LoVo (cell line): ENCODE results near the gene GSTM5.
A peak's percentile ranks its signal among the peaks of the same experiment; 100 is the strongest.
"Not testable (repeated sequence)": the region's sequence is repeated elsewhere in the genome, so short reads cannot be mapped to it uniquely, and the experiment has no call there.

Source experiments
- DNase-seq: peaks from one replicate; pipeline ENCODE4 v3.0.0-alpha.2; 2016; ENCODE audit warnings: low spot score

The GSTM5 gene

DNA sequence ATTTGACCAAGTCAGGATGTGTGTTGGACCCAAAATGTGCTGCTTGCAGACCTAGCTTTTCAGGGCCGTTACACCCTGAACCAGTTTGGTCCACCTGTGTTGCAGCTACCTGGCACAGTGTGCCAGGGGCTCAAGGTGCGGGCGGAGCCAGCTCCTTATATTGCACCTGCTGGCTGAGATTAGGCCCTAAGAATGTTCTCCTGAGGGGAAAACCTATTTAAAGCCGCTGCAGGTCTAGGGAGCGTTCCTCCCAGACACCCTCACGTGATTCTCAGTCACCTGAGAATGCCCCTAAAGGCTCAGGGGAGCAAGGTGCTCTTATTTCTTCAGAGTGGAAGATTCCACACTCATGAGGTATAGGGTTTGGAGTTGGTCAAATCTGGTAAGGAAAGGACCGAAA is 16.8 kb downstream of the GSTM5 start:
- DNase-seq: no peak

DNA sequence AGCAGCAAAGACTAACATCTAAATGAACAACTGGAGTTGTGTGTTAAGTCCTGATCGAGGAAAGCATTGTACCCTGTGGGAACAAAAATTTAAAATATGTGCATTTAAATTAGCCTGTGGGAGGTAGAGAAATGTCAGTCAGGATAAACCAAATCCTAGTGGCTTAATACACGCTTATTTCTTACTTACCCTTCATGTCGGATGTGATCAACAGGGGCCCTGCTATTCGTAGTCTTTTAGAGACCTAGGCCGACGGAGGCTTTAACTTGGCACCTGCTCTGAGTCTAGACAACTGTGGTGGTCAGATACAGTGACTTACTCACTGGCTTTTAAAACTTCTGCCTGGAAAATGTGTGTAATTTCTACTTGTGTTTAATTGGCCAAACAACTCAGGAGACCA is 18.6 kb downstream of the GSTM5 start:
- DNase-seq: no peak

DNA sequence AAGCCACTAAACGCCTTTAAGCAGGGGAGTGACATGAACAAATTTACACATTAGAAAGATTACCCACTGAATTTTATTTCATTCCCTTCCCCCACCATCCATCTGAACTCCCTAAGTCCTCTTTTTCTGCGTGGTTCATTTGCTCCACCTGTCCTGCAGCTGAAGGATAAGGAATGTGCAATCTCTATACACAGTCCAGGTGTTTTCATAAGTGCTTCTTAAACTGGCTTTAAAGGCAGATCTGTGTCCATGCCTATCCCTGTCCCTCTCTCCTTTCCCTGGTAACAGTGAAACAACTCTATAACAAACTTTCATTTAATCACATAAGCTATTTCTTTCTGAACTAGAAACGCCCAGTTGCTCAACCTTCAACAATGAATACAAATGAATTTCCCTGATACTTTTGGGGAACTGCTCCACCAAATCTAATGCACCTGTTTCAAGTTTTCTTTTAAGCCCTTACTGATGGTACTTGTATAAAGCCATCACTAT is 20.4 kb downstream of the GSTM5 start:
- no peak for DNase-seq

DNA sequence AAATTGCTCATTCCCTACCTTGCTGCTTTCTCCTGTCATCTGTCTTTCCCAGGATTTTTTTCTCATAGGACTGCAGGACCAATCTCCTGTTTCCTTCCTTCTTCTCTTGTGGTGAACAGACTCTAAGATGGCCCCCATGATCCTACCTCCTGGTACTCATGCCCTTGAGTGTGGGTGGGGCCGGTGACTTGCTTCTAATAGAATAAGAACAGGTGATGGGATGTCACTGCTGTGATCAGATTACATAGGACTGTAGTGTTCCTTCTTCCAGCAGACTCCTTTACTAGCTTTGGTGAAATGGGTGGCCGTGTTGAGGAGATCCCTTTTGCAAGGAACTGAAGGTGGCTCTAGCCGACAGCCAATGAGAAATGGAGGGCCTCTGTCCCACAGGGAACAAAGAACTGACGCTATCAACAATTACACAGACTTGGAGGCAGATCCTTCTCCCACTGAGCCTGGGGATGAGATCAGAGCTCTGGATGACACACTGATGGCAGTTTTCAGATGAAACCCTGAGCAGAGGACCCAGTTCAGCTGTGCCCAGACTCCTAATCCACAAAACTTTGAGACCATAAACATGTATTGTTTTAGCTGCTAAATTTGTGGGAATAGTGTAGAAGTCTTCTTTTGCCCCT is 21.3 kb downstream of the GSTM5 start:
- no peak for DNase-seq

DNA sequence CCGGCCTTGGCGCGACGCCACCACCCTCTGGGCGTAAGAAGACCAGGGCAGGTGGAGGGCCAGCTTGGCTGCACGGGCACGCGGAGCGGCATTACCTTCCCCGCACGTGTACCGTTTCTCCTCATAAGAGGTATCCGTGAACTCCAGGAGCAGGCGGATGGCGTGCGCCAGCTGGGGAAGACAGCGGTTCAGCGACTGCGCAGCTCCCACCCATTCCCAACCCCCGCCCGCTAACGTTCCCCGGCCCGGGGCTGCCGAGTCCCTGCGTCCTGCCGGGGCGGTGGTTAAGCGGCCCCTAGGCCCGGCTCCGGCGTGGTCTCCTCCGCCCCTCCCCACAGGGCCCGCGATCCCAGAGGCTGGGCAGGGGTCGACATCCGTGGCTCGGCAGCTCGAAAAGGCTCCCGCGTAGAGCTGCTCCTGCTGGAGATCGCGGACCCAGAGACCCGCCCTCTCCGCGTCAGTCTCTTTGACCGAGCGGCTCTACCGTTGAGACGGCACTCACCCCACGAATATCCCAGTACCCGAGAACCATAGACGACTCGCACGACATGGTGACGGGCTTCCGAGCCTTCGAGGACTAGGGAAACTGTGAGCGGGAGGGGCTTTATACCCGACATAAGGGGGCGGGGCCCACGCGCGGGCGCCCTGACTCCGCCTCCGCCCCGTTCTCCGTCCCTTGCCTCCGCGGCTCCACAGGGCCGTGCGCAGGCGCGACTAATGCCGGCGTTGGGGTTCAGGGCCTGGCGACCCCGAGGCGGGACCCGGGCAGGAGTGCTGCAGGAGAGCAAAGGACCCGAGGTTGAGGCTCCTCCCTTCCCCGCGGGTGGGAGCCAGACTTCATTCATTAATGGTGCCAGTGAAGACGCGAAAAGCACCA is 27.9 kb downstream of the GSTM5 start:
- peak; percentile 56 for DNase-seq

DNA sequence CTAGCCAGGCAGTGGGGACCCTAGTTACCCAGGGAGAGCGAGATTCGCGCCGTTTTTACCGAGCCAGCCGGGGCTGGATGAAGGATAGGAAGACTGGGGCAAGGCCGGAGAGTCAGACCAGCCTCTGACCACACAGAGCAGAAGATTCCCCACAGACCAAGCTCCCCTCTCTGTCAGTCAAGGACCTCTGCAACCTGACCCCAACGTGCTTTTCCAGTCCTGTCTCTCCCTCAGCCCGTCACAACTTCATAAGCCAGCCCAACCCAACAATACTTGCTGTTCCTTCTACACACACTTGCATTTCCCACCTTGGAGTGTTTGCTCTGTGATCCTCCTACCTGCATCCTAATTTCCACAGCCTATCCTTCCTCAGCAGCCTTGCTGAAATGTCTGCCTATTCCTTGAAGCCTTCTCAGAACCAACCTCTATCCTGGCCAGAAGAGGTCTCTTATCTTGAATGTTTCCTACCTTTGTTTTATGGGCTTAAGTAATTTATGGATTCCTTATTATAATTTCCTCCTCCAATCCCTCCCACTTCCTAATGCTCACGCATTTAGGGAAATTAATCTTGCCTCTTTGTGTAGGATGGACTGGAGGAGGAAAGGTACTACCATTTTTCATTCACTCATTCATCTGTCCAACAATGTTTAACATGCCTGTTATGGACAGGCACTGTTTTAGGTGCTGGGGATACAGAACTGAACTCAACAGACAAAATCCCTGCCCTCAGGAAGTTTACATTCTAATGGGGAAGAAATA is 28.7 kb downstream of the GSTM5 start, which contains the start of gene GSTM3:
Gene GSTM3, minus strand, starts transcription at position 424 of the 759 bp plus-strand sequence. CDS start 751 bp downstream, outside the sequence.
- DNase-seq: no peak

DNA sequence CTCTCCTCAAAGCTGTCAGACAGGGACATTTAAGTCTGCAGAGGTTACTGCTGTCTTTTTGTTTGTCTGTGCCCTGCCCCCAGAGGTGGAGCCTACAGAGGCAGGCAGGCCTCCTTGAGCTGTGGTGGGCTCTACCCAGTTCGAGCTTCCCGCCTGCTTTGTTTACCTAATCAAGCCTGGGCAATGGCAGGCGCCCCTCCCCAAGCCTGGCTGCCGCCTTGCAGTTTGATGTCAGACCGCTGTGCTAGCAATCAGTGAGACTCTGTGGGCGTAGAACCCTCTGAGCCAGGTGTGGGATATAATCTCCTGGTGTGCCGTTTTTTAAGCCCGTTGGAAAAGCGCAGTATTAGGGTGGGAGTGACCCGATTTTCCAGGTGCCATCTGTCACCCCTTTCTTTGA is 36.3 kb downstream of the GSTM5 start:
- DNase-seq: not testable (repeated sequence)

DNA sequence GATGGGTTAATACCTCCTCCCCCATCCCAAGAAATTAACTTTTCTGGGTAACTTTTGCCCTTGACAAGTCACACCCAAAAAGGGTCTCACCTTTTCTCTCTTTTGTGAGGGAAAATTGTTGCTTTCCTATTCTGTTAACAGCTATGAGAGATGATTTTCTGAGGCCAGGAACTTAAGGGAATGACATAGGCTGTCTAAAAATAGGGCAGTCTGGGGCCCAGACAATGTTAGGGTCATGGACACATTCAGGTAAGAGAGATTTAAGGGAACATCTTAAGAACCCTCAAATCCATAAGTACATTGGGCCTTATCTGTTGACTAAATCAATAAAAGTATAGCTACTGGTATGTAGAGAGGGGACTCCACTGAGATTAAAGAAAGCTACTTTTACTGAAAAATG is 37.2 kb downstream of the GSTM5 start:
- DNase-seq: no peak

DNA sequence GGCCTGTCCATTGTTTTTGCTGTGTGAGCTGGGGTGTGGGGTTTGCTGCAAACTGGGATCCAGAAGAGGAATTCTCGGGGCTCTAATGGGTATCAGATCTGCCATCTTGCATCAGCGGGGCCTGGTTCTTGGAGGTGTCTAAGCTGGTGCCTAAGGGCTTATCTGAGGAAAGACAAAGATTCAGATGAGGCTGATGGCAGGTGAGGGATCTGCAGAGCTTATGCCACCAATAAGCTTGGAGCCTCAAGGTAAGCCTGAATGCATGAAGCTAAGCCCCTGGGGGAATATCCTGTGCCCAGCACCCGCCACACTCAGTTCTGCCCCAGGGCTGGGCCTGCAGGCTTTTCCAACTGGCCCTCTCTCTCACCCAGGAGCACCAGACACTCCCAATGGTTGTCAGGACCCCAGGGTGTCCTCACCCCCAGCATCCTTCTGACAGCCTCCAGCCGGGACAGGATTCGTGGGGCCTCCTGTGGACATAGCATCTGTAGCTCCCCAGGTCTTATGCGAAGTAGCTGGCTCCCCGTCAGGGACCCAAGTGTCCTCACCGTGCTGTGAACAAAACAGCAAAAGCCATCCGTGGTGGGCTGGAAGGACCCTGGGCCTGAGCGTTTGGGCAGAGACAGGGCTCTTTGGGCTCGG is 38.3 kb downstream of the GSTM5 start:
- DNase-seq: no peak

DNA sequence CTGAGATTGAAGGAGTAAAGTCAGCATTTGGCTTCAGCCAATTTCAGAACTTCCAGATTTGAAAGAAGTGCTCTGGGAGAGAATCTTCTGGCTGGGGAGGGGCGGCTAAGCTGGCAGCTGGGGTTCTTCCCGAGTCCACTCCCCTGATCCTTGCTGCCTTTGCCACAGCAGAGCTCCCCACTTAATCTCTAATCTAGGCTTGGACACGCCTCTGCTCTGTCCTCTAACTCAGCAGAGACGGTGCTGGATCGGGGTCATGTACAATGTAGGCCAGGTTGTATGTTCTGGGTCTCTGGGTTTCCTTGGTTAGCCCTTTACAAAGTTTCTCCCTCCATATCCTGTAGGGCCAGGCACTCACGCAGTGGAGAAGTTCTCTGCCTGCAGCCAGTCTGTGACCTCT is 38.9 kb downstream of the GSTM5 start:
- no peak for DNase-seq

DNA sequence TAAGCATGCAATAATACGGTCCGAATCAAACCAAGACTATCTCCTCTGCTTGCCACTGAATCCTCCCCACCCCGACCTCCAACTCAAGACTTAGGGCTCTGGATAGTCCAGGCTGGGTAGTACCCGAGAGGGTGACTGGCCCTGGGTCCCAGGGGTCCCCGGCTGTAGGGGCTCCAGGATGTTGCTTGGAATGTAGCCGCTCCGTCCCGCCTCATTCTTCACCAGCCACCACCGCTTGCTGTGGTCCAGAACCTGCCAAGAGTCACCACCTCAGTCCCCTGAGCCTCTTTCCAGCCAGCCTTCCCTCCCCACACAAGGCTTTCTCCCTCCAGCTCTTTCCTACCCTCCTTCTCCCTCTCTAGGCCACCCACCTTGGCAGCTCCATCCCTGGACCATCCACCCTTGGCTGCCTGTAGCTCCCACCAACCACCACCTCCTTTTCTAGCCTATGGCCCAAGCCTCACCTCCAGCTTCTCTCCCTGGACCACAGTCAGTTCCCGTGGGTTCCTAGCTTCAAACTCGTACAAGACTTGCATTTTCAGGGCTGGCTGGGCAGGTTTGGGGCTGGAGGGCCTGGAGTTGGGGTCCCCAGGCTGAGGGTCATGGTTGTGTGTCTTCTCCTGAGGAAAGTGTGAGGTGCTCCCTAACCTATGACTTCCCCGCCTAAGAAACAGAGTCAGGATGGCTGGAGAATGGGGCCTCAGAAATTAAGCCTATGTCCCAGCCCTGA is 39.6 kb downstream of the GSTM5 start:
- DNase-seq: no peak

DNA sequence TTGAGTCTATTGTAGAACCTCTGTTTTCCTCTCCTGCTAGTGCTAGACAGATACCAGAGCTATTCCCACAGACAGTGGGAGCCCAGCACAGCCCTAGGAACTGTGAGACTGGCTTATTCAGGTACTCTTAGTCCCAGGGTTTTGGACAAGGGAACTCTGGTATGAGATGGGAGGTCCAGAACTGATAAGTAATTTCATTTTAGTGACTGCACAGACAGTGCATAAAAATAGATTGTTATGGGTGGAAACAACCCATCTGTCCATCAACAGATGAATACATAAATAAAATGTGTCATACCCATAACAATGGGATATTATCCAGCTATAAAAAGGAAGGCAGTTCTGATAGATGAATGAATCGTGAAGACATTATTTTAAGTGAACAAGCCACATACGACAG is 42.7 kb downstream of the GSTM5 start:
- DNase-seq: no peak

DNA sequence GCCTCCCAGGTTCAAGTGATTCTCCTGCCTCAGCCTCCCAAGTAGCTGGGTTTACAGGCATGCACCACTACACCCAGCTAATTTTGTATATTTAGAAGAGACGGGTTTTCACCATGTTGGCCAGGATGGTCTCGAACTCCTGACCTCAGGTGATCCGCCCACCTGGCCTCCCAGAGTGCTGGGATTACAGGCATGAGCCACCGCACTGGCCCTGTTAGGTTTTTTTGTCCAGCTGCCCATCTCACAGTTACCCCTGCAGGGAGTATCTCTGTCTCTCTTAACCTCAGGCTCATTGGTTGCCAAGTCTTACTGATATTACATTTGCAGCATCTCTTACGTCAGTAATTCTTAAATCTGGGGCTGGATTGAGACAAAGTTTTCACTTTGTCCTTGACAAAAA is 44.3 kb downstream of the GSTM5 start:
- not testable (repeated sequence) for DNase-seq

DNA sequence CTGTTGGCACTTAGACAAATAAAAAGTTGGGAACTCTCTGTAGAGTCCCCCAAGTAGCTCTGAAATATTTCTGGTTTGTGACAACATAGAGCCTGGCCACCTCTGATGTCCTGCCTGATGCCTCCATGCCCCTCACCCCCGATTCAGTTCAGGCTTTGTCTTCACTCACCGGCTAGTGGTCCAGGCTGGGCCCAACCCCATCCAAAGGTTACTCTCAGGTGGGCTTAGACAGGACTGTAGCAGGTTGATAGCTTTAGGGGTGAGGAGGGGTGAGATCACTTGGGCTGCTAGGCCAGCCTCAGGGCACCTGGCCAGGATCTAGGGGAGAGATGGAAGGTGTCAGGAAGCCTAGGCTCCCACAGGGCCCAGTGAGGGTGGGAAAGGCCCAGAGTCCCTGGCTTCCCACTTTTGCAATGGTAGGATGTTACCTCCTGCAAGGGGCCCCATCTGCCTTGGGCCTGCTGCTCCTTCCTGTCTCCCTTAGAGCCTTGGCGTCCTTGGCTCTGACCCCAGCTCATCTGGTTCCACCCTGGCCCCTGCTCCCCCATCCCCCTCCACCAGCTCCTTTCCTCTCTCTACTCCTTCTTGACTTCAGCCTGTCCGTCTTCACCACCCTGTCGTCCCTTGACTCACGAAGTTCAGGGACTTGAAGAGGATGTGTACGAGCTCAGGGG is 44.9 kb downstream of the GSTM5 start:
- DNase-seq: no peak

DNA sequence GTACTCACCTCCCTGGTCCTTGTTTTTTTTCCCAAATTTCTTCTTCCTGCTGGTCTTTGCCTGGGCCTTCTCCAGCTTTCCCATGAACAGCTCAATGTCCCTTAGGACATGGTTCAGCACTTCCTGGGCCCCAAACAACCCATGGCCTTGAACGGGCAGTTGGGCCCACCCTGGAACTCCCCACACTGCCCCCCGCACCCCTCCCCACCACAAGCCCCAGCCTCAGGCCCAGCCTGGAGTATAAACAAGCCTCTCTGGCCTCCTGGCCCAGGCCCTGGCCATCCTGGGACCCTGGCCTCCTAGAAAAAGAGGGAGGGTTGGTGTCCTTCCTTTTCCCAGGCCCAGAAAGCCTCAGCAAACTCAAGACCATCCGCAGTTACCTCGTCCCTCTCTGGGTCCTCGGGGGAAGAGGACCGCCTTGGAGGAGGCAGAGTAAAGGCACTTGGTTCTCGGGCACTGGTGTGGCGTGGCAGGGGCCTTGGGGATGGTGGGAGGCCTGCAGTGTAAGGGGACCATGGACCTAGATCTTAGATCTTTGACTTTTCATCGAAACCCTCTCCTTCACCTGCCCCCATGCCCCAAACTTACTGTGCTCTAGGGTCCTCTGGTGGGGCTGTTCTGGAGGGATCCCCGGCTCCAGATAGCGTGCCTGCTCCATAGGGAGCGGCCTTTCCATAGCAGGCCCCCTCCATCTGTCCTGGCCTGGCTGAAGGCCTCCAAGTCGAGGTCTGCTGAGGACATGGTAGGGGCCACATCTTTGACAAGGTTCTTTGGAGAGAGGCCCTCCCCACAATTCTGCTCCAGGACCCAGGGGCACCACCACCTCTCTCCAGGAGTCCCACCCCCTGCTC is 46.1 kb downstream of the GSTM5 start:
- DNase-seq: no peak

DNA sequence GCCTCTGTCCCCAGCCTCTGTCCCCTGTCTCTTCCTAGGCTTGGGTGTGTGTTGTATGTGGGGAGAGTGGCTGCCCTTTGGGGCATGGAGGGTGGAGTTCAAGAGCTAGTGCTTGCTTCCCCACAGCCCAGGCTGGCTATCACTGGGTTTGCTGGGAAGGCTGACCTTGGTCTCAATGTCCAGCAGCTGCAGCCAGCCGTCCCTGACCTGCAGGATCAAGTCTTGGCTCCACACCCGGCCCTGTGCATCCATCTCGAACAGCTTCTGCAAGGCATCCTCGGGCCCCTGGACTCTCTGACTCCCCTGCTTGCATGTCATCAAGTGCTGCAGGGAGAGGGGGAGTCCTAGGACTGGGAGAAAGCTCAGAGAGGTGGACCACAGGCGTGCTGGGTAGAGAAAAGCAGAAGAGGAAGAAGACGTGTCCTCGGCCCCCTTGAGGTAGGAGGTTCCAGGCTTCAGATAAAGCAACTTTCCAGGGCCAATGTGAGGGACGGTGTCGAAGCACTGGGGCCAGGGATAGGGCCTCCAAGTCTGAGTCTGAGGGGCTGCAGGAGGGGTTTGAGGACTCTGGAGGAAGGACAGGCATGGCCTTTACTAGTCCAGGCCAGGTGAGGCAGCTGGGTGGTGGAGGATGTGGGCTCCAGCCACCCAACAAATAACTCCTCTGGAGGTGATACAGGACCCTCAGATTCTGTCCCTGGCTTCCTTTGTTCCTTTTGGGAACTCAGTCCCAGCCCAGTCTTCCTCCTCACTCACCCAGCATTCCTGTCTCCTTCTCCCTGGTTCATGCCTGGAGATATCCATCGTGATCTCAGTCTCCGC is 47.7 kb downstream of the GSTM5 start:
- DNase-seq: no peak

DNA sequence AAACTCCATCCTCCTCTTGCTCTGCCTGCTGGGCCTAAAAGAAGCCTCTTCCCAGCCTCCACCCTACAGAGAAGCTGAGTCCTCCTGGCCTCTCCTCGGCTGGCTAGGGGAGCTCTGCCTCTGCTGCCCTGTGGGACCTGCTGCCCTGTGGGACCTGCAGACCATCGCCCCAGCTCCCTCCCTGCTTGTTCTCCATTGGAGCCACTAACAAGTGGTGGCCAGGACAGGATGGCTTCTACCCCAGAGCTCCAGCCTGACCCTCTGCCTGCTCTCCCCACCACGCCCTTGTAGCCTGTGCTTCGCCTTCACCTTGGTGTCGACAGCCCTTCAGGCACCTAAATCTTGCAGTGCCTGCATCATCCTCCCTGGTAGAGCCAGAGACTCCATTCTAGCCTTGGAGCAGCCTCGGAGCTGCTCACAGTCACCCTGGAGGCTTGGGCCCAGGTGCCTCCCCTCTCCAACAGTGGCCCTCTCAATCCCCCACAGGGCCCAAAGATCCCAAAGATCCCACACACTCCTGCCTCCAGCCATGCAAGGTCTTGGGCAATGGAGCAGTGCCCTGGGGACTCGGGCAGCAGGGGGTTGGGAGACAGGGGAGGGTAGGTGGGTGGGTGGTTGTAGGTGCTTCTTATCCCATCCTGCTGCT is 48.7 kb downstream of the GSTM5 start:
- no peak for DNase-seq

DNA sequence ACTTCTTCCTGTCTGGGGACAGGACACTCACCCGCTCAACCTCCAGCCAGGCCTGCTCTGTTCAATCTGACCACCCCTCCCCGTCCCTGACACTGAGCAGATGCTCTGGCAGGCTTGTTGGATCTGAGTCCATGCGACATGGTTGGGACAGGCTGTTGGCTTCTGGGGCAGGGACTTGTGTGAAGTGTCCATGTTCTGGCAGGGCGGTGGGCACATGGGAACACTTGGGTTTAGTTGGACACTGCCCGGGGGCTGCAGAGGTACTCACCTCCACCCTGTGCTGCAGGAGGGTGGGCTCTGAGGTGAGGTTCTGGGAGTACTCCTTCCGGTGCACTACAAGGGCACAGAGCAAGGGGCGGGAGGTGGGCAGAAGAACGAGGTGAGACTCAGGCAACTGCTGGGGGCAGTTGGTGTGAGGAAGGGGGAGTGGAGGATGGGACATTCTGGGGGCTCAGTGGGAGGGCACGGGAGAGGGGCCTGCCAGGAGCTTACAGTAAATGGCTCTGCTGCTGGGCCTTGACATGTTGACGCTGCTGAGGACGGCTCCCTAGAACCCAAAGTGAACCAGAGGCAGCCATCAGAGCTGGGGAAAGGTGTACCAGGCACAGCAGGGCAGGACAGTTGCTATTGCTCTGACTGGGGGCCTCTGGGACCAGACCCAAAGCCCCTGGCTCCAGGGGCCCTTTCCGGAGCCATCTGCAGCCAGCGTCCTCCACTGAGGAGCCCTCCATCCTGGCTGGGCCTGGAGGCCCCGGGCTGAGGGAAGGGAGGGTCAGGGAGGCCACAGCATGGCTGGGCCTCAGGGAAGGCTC is 49.4 kb downstream of the GSTM5 start:
- no peak for DNase-seq
